Esophagus muscularis mucosa (tissue), 4 donors: ENCODE data around the gene DAZAP2. TPM values are rescaled to one million over a fixed set of nuclear protein-coding genes. Genes with fewer than 3 reads are reported as not detected.

Experiments used
- DNase-seq: peaks from one replicate; pipeline ENCODE4 v3.0.0-alpha.2; 2017; ENCODE audit errors: extremely low spot score
- H3K27ac ChIP-seq, 4 donors: fragments of 200-600 bp; sonication (generic); replicated peaks in 1 of 4; 1 replicate in 3 of 4; 2 replicates in 1 of 4; pipeline ENCODE4 v1.5.1; 2016 to 2019; ENCODE audit warnings: mild to moderate bottlenecking in 1 of 4
- H3K27me3 ChIP-seq, 4 donors: fragments of 200-600 bp; sonication (generic); one replicate each; pipeline versions ENCODE4 v1.5.1 to v1.6.0; 2016 to 2019
- H3K36me3 ChIP-seq, 4 donors: fragments of 200-600 bp; sonication (generic); one replicate each; pipeline ENCODE4 v1.5.1; 2016 to 2019
- H3K4me1 ChIP-seq, 4 donors: fragments of 200-600 bp; sonication (generic); one replicate each; pipeline ENCODE4 v1.5.1; 2016 to 2019
- H3K4me3 ChIP-seq, 4 donors: fragments of 200-600 bp; sonication (generic); 1 replicate in 2 of 4; 2 replicates in 2 of 4; pipeline ENCODE4 v1.5.1; 2016 to 2019; ENCODE audit warnings: mild to moderate bottlenecking in 4 of 4, moderate library complexity in 1 of 4
- H3K9me3 ChIP-seq, 4 donors: fragments of 200-600 bp; sonication (generic); 1 replicate in 3 of 4; 2 replicates in 1 of 4; pipeline ENCODE4 v1.5.1; 2016 to 2019
- CTCF ChIP-seq, 3 experiments: fragments of 200-600 bp in 2 of 3; fragments of 450-650 bp in 1 of 3; sonication (generic) in 2 of 3; IDR thresholded peaks; one replicate each; pipeline ENCODE4 v1.5.1; 2017 to 2019; ENCODE audit warnings: antibody characterized with exemption in 3 of 3, mild to moderate bottlenecking in 2 of 3, moderate library complexity in 1 of 3
- EP300 ChIP-seq: sonication (generic); formaldehyde crosslinking; IDR thresholded peaks from one replicate; pipeline ENCODE4 v1.6.1; 2017; ENCODE audit warnings: antibody characterized with exemption
- POLR2A ChIP-seq: fragments of 450-650 bp; IDR thresholded peaks from one replicate; pipeline ENCODE4 v1.6.1; 2017; ENCODE audit warnings: antibody characterized with exemption, moderate library complexity, mild to moderate bottlenecking, low read depth
- POLR2AphosphoS5 ChIP-seq, 2 donors: sonication (generic); formaldehyde crosslinking; IDR thresholded peaks; one replicate each; pipeline ENCODE4 v1.6.1; 2017; ENCODE audit warnings: antibody characterized with exemption in 2 of 2
- WGBS: methylation state at CpG from one replicate; pipeline ENCODE4 v1.1.5; 2018; 5-methylcytosine and 5-hydroxymethylcytosine counted together
- intact Hi-C: fragments of 100-400 bp; cut with DNase I; formaldehyde crosslinking; loops from one replicate; pipeline ENCODE4 v1.15.1; 2023
- total RNA-seq, 4 donors: library from RNA; depleted of rRNA; stranded (reverse); fragments of >200 nt; gene quantifications; one replicate each; pipeline versions ENCODE4 v1.1.0 to v1.2.1, GENCODE V29; 2016

The DAZAP2 gene
- total RNA-seq, 4 donors from 2014 or later = 247 to 451 (median 356) TPM

- no peak for DNase-seq
- no peaks in the 10 kb centered on the region for H3K36me3 ChIP-seq
- 73% methylated on average over 7 of the region's 7 CpGs for WGBS
- H3K27me3 ChIP-seq = no peaks in the 10 kb centered on the region
- intact Hi-C loops = no loop called here
- H3K4me3 ChIP-seq = no peak overlapping the region
- TF ChIP-seq POLR2AphosphoS5 (IDR thresholded peaks at IDR 0.05) = no peak
- peak in 1 of 3 experiments; percentile 33 for TF ChIP-seq CTCF (IDR thresholded peaks at IDR 0.05)
- no peaks in the 10 kb centered on the region for H3K4me1 ChIP-seq
- no peak overlapping the region for H3K27ac ChIP-seq
- H3K9me3 ChIP-seq = no peaks in the 10 kb centered on the region
Observed at GRCh38 chr12:51262758-51263177, 24.1 kb downstream of the DAZAP2 start.

GRCh38 chr12:51263341-51263740 lies 24.7 kb downstream of the DAZAP2 start:
- H3K4me1 ChIP-seq = no peaks in the 10 kb centered on the region
- TF ChIP-seq POLR2A (no peak), CTCF (IDR thresholded peaks at IDR 0.05) (no peak), EP300 (no peak), POLR2AphosphoS5 (IDR thresholded peaks at IDR 0.05) (no peak)
- WGBS = 98% methylated on average over 3 of the region's 3 CpGs
- H3K27ac ChIP-seq = no peak overlapping the region
- no peaks in the 10 kb centered on the region for H3K27me3 ChIP-seq
- H3K36me3 ChIP-seq = no peaks in the 10 kb centered on the region
- intact Hi-C loops = no loop called here
- H3K9me3 ChIP-seq = no peaks in the 10 kb centered on the region
- DNase-seq = no peak
- H3K4me3 ChIP-seq = no peak overlapping the region

GRCh38 chr12:51264297-51264696 lies 25.7 kb downstream of the DAZAP2 start:
- intact Hi-C loops = no loop called here
- DNase-seq = no peak
- Histone ChIP-seq H3K27ac (no peak overlapping the region), H3K27me3 (peaks cover 0 to 3% (median 0%) of the 10 kb centered on the region in 4 donors), H3K4me1 (peaks cover 0 to 4% (median under 1%) of the 10 kb centered on the region in 4 donors), H3K4me3 (no peak overlapping the region), H3K9me3 (no peaks in the 10 kb centered on the region), H3K36me3 (no peaks in the 10 kb centered on the region)
- WGBS = 100% methylated on average over 5 of the region's 5 CpGs
- TF ChIP-seq CTCF (IDR thresholded peaks at IDR 0.05) = no peak
- no peak for TF ChIP-seq EP300
- TF ChIP-seq POLR2AphosphoS5 (IDR thresholded peaks at IDR 0.05) = no peak
- TF ChIP-seq POLR2A = no peak

- no peak for DNase-seq
- intact Hi-C loops = loop anchor here (5.0 kb wide), 1 partner anchor 77 kb away; no protein-coding TSS in a partner anchor
- Histone ChIP-seq H3K27ac (no peak overlapping the region), H3K9me3 (no peaks in the 10 kb centered on the region), H3K4me3 (no peak overlapping the region), H3K36me3 (no peaks in the 10 kb centered on the region), H3K27me3 (peaks cover 0 to 11% (median 0%) of the 10 kb centered on the region in 4 donors), H3K4me1 (peaks cover 0 to 10% (median 7%) of the 10 kb centered on the region in 4 donors)
- no peak for TF ChIP-seq EP300
- no peak for TF ChIP-seq POLR2A
- TF ChIP-seq POLR2AphosphoS5 (IDR thresholded peaks at IDR 0.05) = no peak
- no peak for TF ChIP-seq CTCF (IDR thresholded peaks at IDR 0.05)
Observed at GRCh38 chr12:51265024-51265423, 26.4 kb downstream of the DAZAP2 start.
